COLO668 (cell line): ENCODE results near the gene LENG8.
"Not testable (repeated sequence)": the region's sequence is repeated elsewhere in the genome, so short reads cannot be mapped to it uniquely, and the experiment has no call there.

Experiments
- DNase-seq: peaks from one replicate; lab custom pipeline; 2025; ENCODE audit not compliant: unreplicated experiment; lab: John Stamatoyannopoulos, UW

The LENG8 gene

GRCh38 chr19:54478677-54479266 lies 29.8 kb downstream of the LENG8 start:
- DNase-seq = peak; percentile 5

- no peak for DNase-seq
Measured at GRCh38 chr19:54480051-54480450, 31.1 kb downstream of the LENG8 start.

- peak; percentile 21 for DNase-seq
Measured at GRCh38 chr19:54481326-54481930, 32.4 kb downstream of the LENG8 start.

GRCh38 chr19:54482889-54483288 lies 33.9 kb downstream of the LENG8 start:
- DNase-seq = no peak

- DNase-seq = no peak
Measured at GRCh38 chr19:54484451-54484850, 35.5 kb downstream of the LENG8 start.

- no peak for DNase-seq
Measured at GRCh38 chr19:54485851-54486250, 36.9 kb downstream of the LENG8 start.

- DNase-seq = no peak
Measured at GRCh38 chr19:54489341-54489740, 40.3 kb downstream of the LENG8 start.

- no peak for DNase-seq
Measured at GRCh38 chr19:54489766-54490165, 40.8 kb downstream of the LENG8 start.

- no peak for DNase-seq
Measured at GRCh38 chr19:54492568-54492967, 43.6 kb downstream of the LENG8 start.

- not testable (repeated sequence) for DNase-seq
Measured at GRCh38 chr19:54493056-54493455, 44.1 kb downstream of the LENG8 start.

GRCh38 chr19:54493967-54494585 lies 45.1 kb downstream of the LENG8 start:
- DNase-seq = no peak

GRCh38 chr19:54495284-54495683 lies 46.3 kb downstream of the LENG8 start:
- DNase-seq = not testable (repeated sequence)

- not testable (repeated sequence) for DNase-seq
Measured at GRCh38 chr19:54497747-54498450, 48.9 kb downstream of the LENG8 start.

- not testable (repeated sequence) for DNase-seq
Measured at GRCh38 chr19:54498451-54498772, 49.4 kb downstream of the LENG8 start.

GRCh38 chr19:54502518-54503048 lies 53.6 kb downstream of the LENG8 start, which contains the start of gene LAIR2:
LAIR2 (plus strand) TSS chr19:54502831; CDS start chr19:54502919, 88 bp downstream.
- DNase-seq = no peak

GRCh38 chr19:54505542-54505941 lies 56.5 kb downstream of the LENG8 start:
- not testable (repeated sequence) for DNase-seq

GRCh38 chr19:54506079-54506478 lies 57.1 kb downstream of the LENG8 start:
- no peak for DNase-seq

- not testable (repeated sequence) for DNase-seq
Measured at GRCh38 chr19:54507038-54507717, 58.2 kb downstream of the LENG8 start.

- no peak for DNase-seq
Measured at GRCh38 chr19:54507824-54508223, 58.8 kb downstream of the LENG8 start.

GRCh38 chr19:54508487-54508886 lies 59.5 kb downstream of the LENG8 start:
- not testable (repeated sequence) for DNase-seq
